ENCODE data around the gene KIRREL3.

The KIRREL3 gene

DNA sequence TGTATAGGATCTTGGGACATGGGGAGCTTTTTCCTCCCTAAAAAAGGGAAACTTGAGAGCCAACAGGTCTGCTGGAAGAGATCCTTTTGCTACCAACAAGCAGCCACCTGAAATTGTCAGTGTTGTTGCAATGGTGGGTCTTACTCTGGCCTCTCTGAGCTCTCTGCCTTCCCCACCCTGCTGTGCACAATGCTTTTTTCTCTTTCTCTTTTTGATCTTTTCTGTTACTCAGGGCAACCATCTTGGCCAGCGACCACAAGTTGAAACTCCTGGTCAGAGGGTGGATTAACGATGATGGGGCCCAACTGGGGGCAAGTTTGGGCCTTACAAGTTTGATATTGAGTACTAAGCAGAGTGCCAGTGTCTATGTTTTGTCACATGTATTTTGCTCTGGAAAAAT, 155.8 kb downstream of the KIRREL3 start:
- no peak for DNase-seq (ENCODE audit: low read depth)
- H3K4me3 ChIP-seq (ENCODE audit: control insufficient read depth, low read depth, low read length): no peak overlapping the region
- TF ChIP-seq, protein P1, sequence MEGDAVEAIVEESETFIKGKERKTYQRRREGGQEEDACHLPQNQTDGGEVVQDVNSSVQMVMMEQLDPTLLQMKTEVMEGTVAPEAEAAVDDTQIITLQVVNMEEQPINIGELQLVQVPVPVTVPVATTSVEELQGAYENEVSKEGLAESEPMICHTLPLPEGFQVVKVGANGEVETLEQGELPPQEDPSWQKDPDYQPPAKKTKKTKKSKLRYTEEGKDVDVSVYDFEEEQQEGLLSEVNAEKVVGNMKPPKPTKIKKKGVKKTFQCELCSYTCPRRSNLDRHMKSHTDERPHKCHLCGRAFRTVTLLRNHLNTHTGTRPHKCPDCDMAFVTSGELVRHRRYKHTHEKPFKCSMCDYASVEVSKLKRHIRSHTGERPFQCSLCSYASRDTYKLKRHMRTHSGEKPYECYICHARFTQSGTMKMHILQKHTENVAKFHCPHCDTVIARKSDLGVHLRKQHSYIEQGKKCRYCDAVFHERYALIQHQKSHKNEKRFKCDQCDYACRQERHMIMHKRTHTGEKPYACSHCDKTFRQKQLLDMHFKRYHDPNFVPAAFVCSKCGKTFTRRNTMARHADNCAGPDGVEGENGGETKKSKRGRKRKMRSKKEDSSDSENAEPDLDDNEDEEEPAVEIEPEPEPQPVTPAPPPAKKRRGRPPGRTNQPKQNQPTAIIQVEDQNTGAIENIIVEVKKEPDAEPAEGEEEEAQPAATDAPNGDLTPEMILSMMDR (conservative IDR thresholded peaks at IDR 0.05; ENCODE audit: control insufficient read depth, insufficient read depth, low read depth, low read length): no peak

DNA sequence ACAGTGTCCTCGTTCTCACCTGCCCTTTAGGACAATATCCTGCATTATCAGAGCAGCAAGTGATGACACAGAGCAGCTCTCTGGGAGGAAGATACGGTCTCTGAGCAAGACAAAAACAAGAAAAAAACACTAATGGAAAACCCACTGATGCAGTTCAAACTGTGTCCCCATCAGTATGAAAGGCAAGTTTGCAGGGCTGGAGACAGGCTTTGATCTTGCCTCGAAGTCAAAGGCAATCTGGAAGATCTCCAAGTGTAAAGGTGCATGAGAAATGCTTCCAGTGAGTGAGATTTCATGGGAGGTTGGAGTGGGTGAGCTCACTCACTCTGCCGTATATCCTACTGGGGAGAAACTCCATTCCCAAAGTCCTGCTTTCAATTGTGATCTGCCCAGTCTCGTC, 157.5 kb downstream of the KIRREL3 start:
- TF ChIP-seq, protein P1 (conservative IDR thresholded peaks at IDR 0.05; ENCODE audit: control insufficient read depth, insufficient read depth, low read depth, low read length): no peak
- no peak overlapping the region for H3K4me3 ChIP-seq (ENCODE audit: control insufficient read depth, low read depth, low read length)
- DNase-seq (ENCODE audit: low read depth): no peak

DNA sequence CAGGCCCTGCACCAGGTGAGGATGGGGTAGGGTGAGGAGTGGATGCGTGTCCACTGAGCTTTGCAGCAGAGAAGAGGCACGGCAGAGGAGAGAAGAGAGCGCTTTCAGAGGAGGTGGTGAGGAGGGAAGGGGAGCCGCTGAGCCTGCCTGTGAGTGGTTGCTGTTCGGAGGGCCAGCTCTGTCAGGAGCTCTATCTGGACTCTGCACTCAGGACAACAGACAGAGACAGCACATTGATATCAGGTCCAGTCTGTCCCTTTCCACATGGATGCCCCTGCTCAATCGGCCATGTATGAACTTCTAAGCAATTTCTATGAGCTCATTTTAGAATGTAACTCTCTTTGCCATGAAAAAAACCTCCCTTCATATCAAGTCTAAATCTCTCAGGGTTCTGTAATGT, 158.6 kb downstream of the KIRREL3 start:
- H3K4me3 ChIP-seq (ENCODE audit: control insufficient read depth, low read depth, low read length): no peak overlapping the region
- DNase-seq (ENCODE audit: low read depth): no peak
- TF ChIP-seq, protein P1 (conservative IDR thresholded peaks at IDR 0.05; ENCODE audit: control insufficient read depth, insufficient read depth, low read depth, low read length): no peak

DNA sequence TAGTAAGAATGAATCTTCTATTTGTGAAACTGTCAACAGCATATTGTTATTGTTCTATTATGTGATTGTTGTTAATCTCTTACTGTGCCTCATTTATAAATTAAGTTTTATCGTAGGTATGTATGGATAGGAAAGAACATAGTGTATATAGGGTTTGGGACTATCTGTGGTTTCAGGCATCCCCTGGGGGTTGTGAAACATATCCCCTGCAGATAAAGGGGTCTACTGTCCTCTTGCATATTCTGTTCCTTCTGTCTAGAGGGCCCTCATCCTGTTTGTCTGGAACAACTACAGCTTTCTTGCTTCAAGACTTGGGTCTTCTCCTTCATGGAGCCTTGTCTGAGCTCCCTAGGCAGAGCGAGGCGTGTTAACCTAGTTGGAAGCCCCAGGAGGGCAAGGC, 159.6 kb downstream of the KIRREL3 start:
- TF ChIP-seq, protein P1 (conservative IDR thresholded peaks at IDR 0.05; ENCODE audit: control insufficient read depth, insufficient read depth, low read depth, low read length): no peak
- DNase-seq (ENCODE audit: low read depth): no peak
- no peak overlapping the region for H3K4me3 ChIP-seq (ENCODE audit: control insufficient read depth, low read depth, low read length)

DNA sequence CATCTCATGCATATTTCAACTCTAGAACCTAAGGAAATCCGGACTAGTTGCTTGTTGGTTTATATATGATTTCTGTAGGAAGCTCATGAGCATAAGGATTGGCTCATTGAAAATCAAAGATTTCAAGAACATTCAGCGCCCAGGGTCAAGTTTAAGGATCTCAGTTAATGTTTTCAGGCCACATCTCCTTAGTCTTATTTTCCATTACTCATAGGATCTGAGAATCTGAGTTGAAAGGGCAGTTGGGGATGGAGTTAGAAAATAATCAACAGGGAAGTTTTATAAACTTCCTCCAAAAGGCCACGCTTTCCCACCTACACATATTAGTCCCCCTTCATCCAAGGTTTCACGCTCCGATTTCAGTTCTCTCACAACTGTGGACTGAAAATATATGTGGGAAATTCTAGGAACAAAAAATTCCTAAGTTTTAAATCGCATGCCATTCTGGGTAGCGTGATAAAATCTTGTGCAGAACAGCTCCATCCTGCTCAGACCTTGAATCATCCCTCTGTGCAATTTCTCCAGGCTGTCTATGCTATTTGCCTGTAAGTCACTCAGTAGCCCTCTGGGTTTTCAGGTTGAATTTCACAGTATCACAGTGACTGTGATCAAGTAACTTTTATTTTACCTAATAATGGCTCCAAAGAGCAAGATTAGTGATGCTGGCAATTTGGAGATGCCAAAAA, 160.2 kb downstream of the KIRREL3 start:
- DNase-seq (ENCODE audit: low read depth): peak; percentile 5
- TF ChIP-seq, protein P1 (conservative IDR thresholded peaks at IDR 0.05; ENCODE audit: control insufficient read depth, insufficient read depth, low read depth, low read length): no peak
- no peak overlapping the region for H3K4me3 ChIP-seq (ENCODE audit: control insufficient read depth, low read depth, low read length)

DNA sequence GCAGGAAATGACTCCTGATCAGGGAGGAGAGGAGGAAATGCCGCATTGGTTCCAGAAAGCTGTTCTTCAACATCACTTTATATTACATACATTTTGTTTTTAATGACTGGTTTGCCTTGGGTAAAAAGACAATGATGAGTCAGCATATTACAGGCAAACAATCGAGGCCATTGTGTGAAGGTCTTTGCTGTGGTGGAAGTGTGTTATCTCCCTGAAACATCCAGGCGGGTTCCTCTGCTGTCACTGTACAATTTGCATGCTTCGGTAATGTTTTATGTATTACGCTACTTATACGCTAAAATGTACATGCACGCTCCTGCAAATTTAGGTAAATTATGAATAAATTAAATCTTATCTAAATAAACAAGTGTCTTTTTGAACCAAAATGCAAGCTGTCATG, 161.1 kb downstream of the KIRREL3 start:
- H3K4me3 ChIP-seq (ENCODE audit: control insufficient read depth, low read depth, low read length): no peak overlapping the region
- TF ChIP-seq, protein P1 (conservative IDR thresholded peaks at IDR 0.05; ENCODE audit: control insufficient read depth, insufficient read depth, low read depth, low read length): no peak
- no peak for DNase-seq (ENCODE audit: low read depth)

DNA sequence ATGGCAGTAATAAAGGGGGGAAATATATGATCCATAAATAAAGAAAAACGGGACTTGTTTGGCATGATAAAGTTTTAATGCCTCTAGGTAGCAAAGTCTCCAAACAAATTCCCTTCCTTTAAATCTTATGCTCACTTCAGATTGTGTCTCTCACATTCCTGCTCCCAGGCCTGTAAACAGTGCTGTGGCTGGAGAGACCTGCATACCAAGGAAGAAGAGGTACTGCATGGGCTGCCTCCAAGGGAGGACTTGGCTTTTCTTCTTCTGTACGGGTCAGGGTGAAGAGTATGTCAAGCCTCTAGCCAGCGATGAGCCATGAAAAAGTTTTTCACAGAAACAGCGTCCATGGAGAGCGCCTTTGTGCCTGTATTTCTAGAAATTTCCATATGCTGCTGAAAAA, 161.8 kb downstream of the KIRREL3 start:
- no peak for DNase-seq (ENCODE audit: low read depth)
- H3K4me3 ChIP-seq (ENCODE audit: control insufficient read depth, low read depth, low read length): no peak overlapping the region
- TF ChIP-seq, protein P1 (conservative IDR thresholded peaks at IDR 0.05; ENCODE audit: control insufficient read depth, insufficient read depth, low read depth, low read length): no peak
